Endodermal cell (in vitro differentiated cells): ENCODE results near the gene COX19. TPM values are rescaled to one million over a fixed set of nuclear protein-coding genes. Genes with fewer than 3 reads are reported as not detected.

Experiments
- DNase-seq: peaks from one replicate; pipeline ENCODE4 v3.0.0-alpha.2; 2017
- H3K27ac ChIP-seq: 2 replicates; pipeline ENCODE4 v1.5.1; 2013; ENCODE audit warnings: mild to moderate bottlenecking, low read depth, low read length, moderate library complexity
- H3K27me3 ChIP-seq: 2 replicates; pipeline ENCODE4 v1.6.1; 2013; ENCODE audit warnings: mild to moderate bottlenecking, low read length, moderate library complexity; ENCODE audit not compliant: insufficient read depth, control insufficient read depth, poor library complexity, severe bottlenecking
- H3K36me3 ChIP-seq: 2 replicates; pipeline ENCODE4 v1.7.0; 2013; ENCODE audit warnings: mild to moderate bottlenecking, low read length, moderate library complexity; ENCODE audit not compliant: control insufficient read depth, insufficient read depth
- H3K4me1 ChIP-seq: one replicate; pipeline ENCODE4 v1.7.0; 2013; ENCODE audit warnings: low read length; ENCODE audit not compliant: control insufficient read depth, insufficient read depth
- H3K4me3 ChIP-seq: 2 replicates; pipeline ENCODE4 v1.5.1; 2013; ENCODE audit warnings: mild to moderate bottlenecking, low read length, moderate library complexity
- H3K9ac ChIP-seq: 2 replicates; pipeline ENCODE4 v1.6.1; 2013; ENCODE audit warnings: mild to moderate bottlenecking, low read length, moderate library complexity; ENCODE audit not compliant: poor library complexity, severe bottlenecking; ENCODE audit errors: extremely low read depth
- H3K9me3 ChIP-seq: 2 replicates; pipeline ENCODE4 v1.6.1; 2013; ENCODE audit warnings: mild to moderate bottlenecking, low read length, moderate library complexity; ENCODE audit not compliant: control insufficient read depth
- H3K27ac Mint-ChIP-seq: 2 replicates; pipeline ENCODE4 v1.8.0; 2020; ENCODE audit warnings: mixed read lengths
- H3K27me3 Mint-ChIP-seq: 2 replicates; pipeline ENCODE4 v1.8.0; 2021; ENCODE audit warnings: mild to moderate bottlenecking, mixed read lengths; ENCODE audit not compliant: insufficient read depth
- H3K36me3 Mint-ChIP-seq: 2 replicates; pipeline ENCODE4 v1.8.0; 2020; ENCODE audit warnings: low read depth, mixed read lengths
- H3K4me1 Mint-ChIP-seq: 2 replicates; pipeline ENCODE4 v1.8.0; 2020; ENCODE audit warnings: mixed read lengths
- H3K4me3 Mint-ChIP-seq: 2 replicates; pipeline ENCODE4 v1.8.0; 2020; ENCODE audit warnings: mild to moderate bottlenecking, moderate library complexity, mixed read lengths
- H3K9me3 Mint-ChIP-seq: 2 replicates; pipeline ENCODE4 v1.8.0; 2020; ENCODE audit warnings: mild to moderate bottlenecking, mixed read lengths
- CTCF ChIP-seq: fragments of 200-600 bp; sonication (generic); conservative IDR thresholded peaks from 2 replicates; pipeline ENCODE4 v1.5.0; 2021; ENCODE audit warnings: antibody characterized with exemption, mild to moderate bottlenecking
- WGBS, 2 experiments: methylation state at CpG; one replicate each; pipeline versions ENCODE4 v1.1.5 to v1.1.7; 2013; ENCODE audit warnings: missing lambda C conversion rate in 2 of 2, mixed read lengths in 1 of 2; ENCODE audit not compliant: insufficient coverage in 1 of 2, insufficient read length in 1 of 2; 5-methylcytosine and 5-hydroxymethylcytosine counted together
- total RNA-seq, 2 donors: library from RNA; stranded (reverse); fragmentation: NEBNext Ultra II Directional in 1 of 2; extraction: Animal tissue kit (Norgen Biotek cat#: 25700) in 1 of 2; gene quantifications; 2 replicates in 1 of 2; 3 replicates in 1 of 2; pipeline ENCODE4 v1.2.1, GENCODE V29; 2021

COX19 gene
- total RNA-seq, 2 donors from 2014 or later: 15.0 to 18.5 TPM

- Mint-ChIP-seq H3K4me1 (no peaks in the 10 kb centered on the region), H3K9me3 (no peaks in the 10 kb centered on the region), H3K27ac (no peak overlapping the region), H3K36me3 (no peaks in the 10 kb centered on the region), H3K27me3 (no peaks in the 10 kb centered on the region), H3K4me3 (no peak overlapping the region)
- Histone ChIP-seq H3K4me1 (no peaks in the 10 kb centered on the region), H3K9me3 (no peaks in the 10 kb centered on the region), H3K9ac (no peak overlapping the region), H3K27me3 (no peaks in the 10 kb centered on the region), H3K36me3 (no peaks in the 10 kb centered on the region), H3K4me3 (no peak overlapping the region), H3K27ac (no peak overlapping the region)
- DNase-seq: no peak
- WGBS, 2 experiments: 93 to 95% methylated on average over 21 to 34 of the region's 34 CpGs
- TF ChIP-seq CTCF: no peak
These were observed 40.7 kb downstream of the COX19 start for GRCh38 chr7:934469-935163.

- Histone ChIP-seq H3K9me3 (no peaks in the 10 kb centered on the region), H3K27ac (no peak overlapping the region), H3K9ac (no peak overlapping the region), H3K4me3 (no peak overlapping the region), H3K27me3 (no peaks in the 10 kb centered on the region), H3K4me1 (no peaks in the 10 kb centered on the region), H3K36me3 (no peaks in the 10 kb centered on the region)
- TF ChIP-seq CTCF: no peak
- no peak overlapping the region for H3K27ac Mint-ChIP-seq
- H3K4me3 Mint-ChIP-seq: no peak overlapping the region
- H3K9me3 Mint-ChIP-seq: no peaks in the 10 kb centered on the region
- no peaks in the 10 kb centered on the region for H3K27me3 Mint-ChIP-seq
- WGBS, 2 experiments: 95 to 98% methylated on average over 6 to 11 of the region's 11 CpGs
- H3K4me1 Mint-ChIP-seq: no peaks in the 10 kb centered on the region
- DNase-seq: no peak
- no peaks in the 10 kb centered on the region for H3K36me3 Mint-ChIP-seq
These were observed 42.7 kb downstream of the COX19 start for GRCh38 chr7:932651-932975.

DNA sequence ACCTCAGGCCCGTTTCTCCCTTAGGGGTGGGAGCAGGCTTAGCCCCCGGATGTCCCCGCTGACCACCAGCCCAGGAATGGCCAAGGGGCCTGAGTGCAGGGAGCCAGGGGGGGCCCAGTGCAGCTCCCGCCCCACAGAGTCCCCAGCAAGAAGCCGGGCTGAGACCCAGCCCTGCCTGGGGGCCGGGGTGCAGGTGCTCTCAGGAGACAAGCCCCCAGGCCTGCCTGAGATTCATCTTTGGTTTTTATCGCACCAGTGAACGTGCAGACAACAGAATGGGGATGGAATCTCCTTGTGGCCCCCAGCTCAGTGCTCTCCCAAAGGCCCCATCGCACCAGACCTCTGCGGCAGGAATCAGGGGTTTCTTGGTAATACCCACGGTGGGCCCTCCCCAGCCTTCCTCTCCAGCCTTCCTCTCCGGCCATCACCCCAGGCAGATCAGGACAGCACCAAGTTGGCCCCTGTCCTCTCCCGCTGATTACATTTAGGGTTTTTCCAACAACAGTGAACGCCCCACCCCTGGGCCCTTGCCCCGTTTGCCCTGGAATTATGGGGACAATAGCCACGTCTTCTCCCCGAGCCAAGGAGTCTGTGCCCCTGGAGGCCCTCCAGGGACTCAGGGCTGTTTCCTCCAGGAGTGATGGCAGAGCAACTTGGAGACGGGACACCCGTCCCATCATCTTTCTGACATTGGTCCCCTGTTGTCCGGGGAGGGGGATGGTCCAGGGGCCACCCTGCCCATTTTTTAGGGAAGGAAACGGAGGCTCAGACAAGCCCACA, 43.3 kb downstream of the COX19 start:
- Mint-ChIP-seq H3K4me1 (no peaks in the 10 kb centered on the region), H3K27ac (no peak overlapping the region), H3K27me3 (no peaks in the 10 kb centered on the region), H3K36me3 (no peaks in the 10 kb centered on the region), H3K9me3 (no peaks in the 10 kb centered on the region), H3K4me3 (no peak overlapping the region)
- Histone ChIP-seq H3K9ac (no peak overlapping the region), H3K27ac (no peak overlapping the region), H3K27me3 (no peaks in the 10 kb centered on the region), H3K4me3 (no peak overlapping the region), H3K9me3 (no peaks in the 10 kb centered on the region), H3K4me1 (no peaks in the 10 kb centered on the region), H3K36me3 (no peaks in the 10 kb centered on the region)
- TF ChIP-seq CTCF: no peak
- 88 to 94% methylated on average over 19 to 21 of the region's 21 CpGs for WGBS, 2 experiments
- DNase-seq: no peak
